Right lobe of liver (tissue), 6 donors: Measurements from ENCODE around the gene RHBDL1. TPM values are rescaled to one million over a fixed set of nuclear protein-coding genes. Genes with fewer than 3 reads are reported as not detected.

Experiments used
- ATAC-seq, 4 donors: fragments of 200-7000 bp; cut with Tn5 transposase; one replicate each; pipeline ENCODE4 v1.9.1; 2020; ENCODE audit warnings: mild to moderate bottlenecking in 4 of 4, moderate library complexity in 4 of 4
- DNase-seq, 3 donors: peaks; one replicate each; pipeline ENCODE4 v3.0.0-alpha.2; 2020
- H3K27ac ChIP-seq, 3 donors: fragments of 200-600 bp; one replicate each; pipeline ENCODE4 v1.8.0; 2022
- H3K27me3 ChIP-seq, 2 donors: fragments of 200-600 bp; one replicate each; pipeline ENCODE4 v1.8.0; 2022
- H3K36me3 ChIP-seq, 4 donors: fragments of 200-600 bp; sonication (generic) in 1 of 4; one replicate each; pipeline versions ENCODE4 v1.5.1 to v1.8.0; 2017 to 2022; ENCODE audit warnings: control low read depth in 1 of 4
- H3K4me1 ChIP-seq, 4 donors: fragments of 200-600 bp; sonication (generic) in 1 of 4; one replicate each; pipeline versions ENCODE4 v1.5.1 to v1.8.0; 2017 to 2022; ENCODE audit warnings: control low read depth in 1 of 4
- H3K4me3 ChIP-seq, 3 donors: fragments of 200-600 bp; one replicate each; pipeline ENCODE4 v1.8.0; 2022
- H3K9me3 ChIP-seq, 4 donors: fragments of 200-600 bp; sonication (generic) in 1 of 4; one replicate each; pipeline versions ENCODE4 v1.5.1 to v1.8.0; 2017 to 2022; ENCODE audit warnings: control low read depth in 1 of 4
- CTCF ChIP-seq, 4 donors: fragments of 200-600 bp in 3 of 4; fragments of 450-650 bp in 1 of 4; IDR thresholded peaks; one replicate each; pipeline versions ENCODE4 v1.5.1 to v1.8.0; 2016 to 2022; ENCODE audit warnings: antibody characterized with exemption in 4 of 4, mild to moderate bottlenecking in 2 of 4
- POLR2A ChIP-seq: fragments of 450-650 bp; IDR thresholded peaks from one replicate; pipeline ENCODE4 v1.6.1; 2017; ENCODE audit warnings: antibody characterized with exemption, mild to moderate bottlenecking
- WGBS: methylation state at CpG from one replicate; pipeline ENCODE4 v1.1.6; 2018; ENCODE audit warnings: low coverage, low lambda C conversion rate; ENCODE audit not compliant: insufficient coverage; ENCODE audit errors: missing lambda C conversion rate; 5-methylcytosine and 5-hydroxymethylcytosine counted together
- intact Hi-C, 2 donors: fragments of 100-400 bp; cut with DNase I; formaldehyde crosslinking; loops; one replicate each; pipeline versions ENCODE4 v1.11.2 to v1.14.1; 2022
- total RNA-seq, 6 experiments: library from RNA; depleted of rRNA in 2 of 6; stranded (reverse); fragments of >200 nt in 2 of 6; fragmentation: NEBNext Ultra II Directional in 3 of 6; extraction: Animal tissue kit (Norgen Biotek cat#: 25700) in 3 of 6; gene quantifications; one replicate each; pipeline versions ENCODE4 v1.1.0 to v1.2.4, GENCODE V29; 2016 to 2023
- donor health status: DM: no; HTN: yes; CAD: no.
- donor health status: DM: no; HTN: no; CAD: no.
- donor health status: DM: no; HTN: no; CAD: no.
- donor health status: DM: no; HTN: yes; CAD: no.
- donor health status: DM: no; HTN: yes; CAD: no.

The RHBDL1 gene
- total RNA-seq, 6 experiments from 2014 or later = 0.37 to 1.1 (median 0.60) TPM

- intact Hi-C loops = no loop called here
- no peaks in the 10 kb centered on the region for H3K27me3 ChIP-seq
- no peaks in the 10 kb centered on the region for H3K9me3 ChIP-seq
- DNase-seq (peak; percentile 67 to 88 (median 85)), ATAC-seq (peak; percentile 17 to 46 (median 36))
- H3K4me1 ChIP-seq = peaks cover 0 to 50% (median 17%) of the 10 kb centered on the region in 4 donors
- WGBS = 21% methylated on average over 8 of the region's 25 CpGs
- no peaks in the 10 kb centered on the region for H3K36me3 ChIP-seq
- TF ChIP-seq CTCF (IDR thresholded peaks at IDR 0.05) (no peak), POLR2A (peak; percentile 33)
- H3K27ac ChIP-seq = peak overlapping the region in 2 of 3 donors; percentile 86 to 94
- peak overlapping the region in 2 of 3 donors; percentile 72 to 88 for H3K4me3 ChIP-seq
Observed at GRCh38 chr16:647173-647902, 28.1 kb upstream of the RHBDL1 start.

- Histone ChIP-seq H3K27ac (peak overlapping the region; percentile 86 to 94 (median 89)), H3K36me3 (no peaks in the 10 kb centered on the region), H3K4me1 (peaks cover 0 to 45% (median 17%) of the 10 kb centered on the region in 4 donors), H3K4me3 (peak overlapping the region; percentile 46 to 88 (median 72)), H3K27me3 (no peaks in the 10 kb centered on the region), H3K9me3 (no peaks in the 10 kb centered on the region)
- WGBS = 14% methylated on average over 10 of the region's 24 CpGs
- intact Hi-C loops = no loop called here
- peak; percentile 84 to 95 (median 95) for DNase-seq
- peak; percentile 45 to 69 (median 62) for TF ChIP-seq CTCF (IDR thresholded peaks at IDR 0.05)
- peak; percentile 32 for TF ChIP-seq POLR2A
- peak; percentile 49 to 65 (median 62) for ATAC-seq
Observed at GRCh38 chr16:648071-648780, 27.2 kb upstream of the RHBDL1 start.

GRCh38 chr16:648781-649589 is 26.5 kb upstream of the RHBDL1 start, which contains the start of gene WDR90:
TSS of gene WDR90 (plus strand) at chr16:649365. CDS start at chr16:649417, 52 bp downstream.
- peaks cover 0 to 38% (median 17%) of the 10 kb centered on the region in 4 donors for H3K4me1 ChIP-seq
- H3K9me3 ChIP-seq = no peaks in the 10 kb centered on the region
- H3K27me3 ChIP-seq = no peaks in the 10 kb centered on the region
- H3K36me3 ChIP-seq = no peaks in the 10 kb centered on the region
- intact Hi-C loops = no loop called here
- H3K4me3 ChIP-seq = peak within 1 kb of the TSS; percentile 46 to 88 (median 72)
- peak within 1 kb of the TSS; percentile 86 to 94 (median 89) for H3K27ac ChIP-seq
- DNase-seq (peak; percentile 95 to 97 (median 97)), ATAC-seq (peak; percentile 56 to 61 (median 58))
- TF ChIP-seq CTCF (IDR thresholded peaks at IDR 0.05) = no peak
- TF ChIP-seq POLR2A = peak; percentile 77
- 0% methylated on average over 2 of the region's 91 CpGs for WGBS

- no peak for ATAC-seq
- Histone ChIP-seq H3K9me3 (no peaks in the 10 kb centered on the region), H3K27me3 (no peaks in the 10 kb centered on the region), H3K36me3 (no peaks in the 10 kb centered on the region), H3K27ac (peak overlapping the region in 1 of 3 donors; percentile 94), H3K4me3 (peak overlapping the region; percentile 46 to 88 (median 72)), H3K4me1 (peaks cover 0 to 34% (median 16%) of the 10 kb centered on the region in 4 donors)
- no peak for DNase-seq
- intact Hi-C loops = no loop called here
- WGBS = 10% methylated on average over 2 of the region's 44 CpGs
- TF ChIP-seq POLR2A (no peak), CTCF (IDR thresholded peaks at IDR 0.05) (no peak)
Observed at GRCh38 chr16:649631-650030, 25.8 kb upstream of the RHBDL1 start.
